Neural cell (in vitro differentiated cells): ENCODE data around the gene TRIM51. TPM values are rescaled to one million over a fixed set of nuclear protein-coding genes. Genes with fewer than 3 reads are reported as not detected.

Experiments
- H2AFZ ChIP-seq: fragments of 200-600, 300-800 bp; sonication (generic), shearing (Covaris generic); 2 replicates; pipeline ENCODE4 v1.6.0; 2014; ENCODE audit warnings: low read depth, mild to moderate bottlenecking, antibody characterized with exemption, low read length, moderate library complexity
- H3F3A ChIP-seq: fragments of 200-600 bp; shearing (Covaris generic); 2 replicates; pipeline ENCODE4 v1.6.1; 2016; ENCODE audit warnings: mild to moderate bottlenecking, moderate library complexity, mixed read lengths, antibody characterized with exemption, low read length; ENCODE audit not compliant: insufficient read depth, poor library complexity, severe bottlenecking
- H3K27ac ChIP-seq: fragments of 200-600, 300-800 bp; sonication (generic), shearing (Covaris generic); 2 replicates; pipeline ENCODE4 v1.5.1; 2014; ENCODE audit warnings: mild to moderate bottlenecking, low read length, moderate library complexity
- H3K27me3 ChIP-seq: fragments of 300-800, 200-600 bp; sonication (generic), shearing (Covaris generic); 2 replicates; pipeline ENCODE4 v1.6.0; 2014; ENCODE audit warnings: mild to moderate bottlenecking, low read depth, low read length, moderate library complexity; ENCODE audit not compliant: insufficient read depth
- H3K36me3 ChIP-seq: fragments of 300-800, 200-600 bp; sonication (generic), shearing (Covaris generic); 2 replicates; pipeline ENCODE4 v1.5.1; 2014; ENCODE audit warnings: mild to moderate bottlenecking, antibody characterized with exemption, low read length, moderate library complexity; ENCODE audit not compliant: insufficient read depth
- H3K4me2 ChIP-seq: fragments of 300-800, 200-600 bp; sonication (generic), shearing (Covaris generic); 2 replicates; pipeline ENCODE4 v1.6.0; 2014; ENCODE audit warnings: mild to moderate bottlenecking, low read length
- H3K4me3 ChIP-seq: fragments of 300-800, 200-600 bp; sonication (generic), shearing (Covaris generic); 2 replicates; pipeline ENCODE4 v1.5.1; 2014; ENCODE audit warnings: mild to moderate bottlenecking, low read length, moderate library complexity
- H3K79me2 ChIP-seq: fragments of 200-600 bp; shearing (Covaris generic); replicated peaks from 2 replicates; pipeline ENCODE4 v1.6.0; 2014; ENCODE audit warnings: mild to moderate bottlenecking, low read length, moderate library complexity; ENCODE audit not compliant: insufficient read depth
- H3K9ac ChIP-seq: fragments of 300-800, 200-600 bp; sonication (generic), shearing (Covaris generic); 2 replicates; pipeline ENCODE4 v1.6.1; 2016; ENCODE audit warnings: mild to moderate bottlenecking, low read length, mixed read lengths
- H3K9me2 ChIP-seq: fragments of 200-600 bp; shearing (Covaris generic); 2 replicates; pipeline ENCODE4 v1.6.1; 2016; ENCODE audit warnings: mild to moderate bottlenecking, low read length, mixed read lengths; ENCODE audit not compliant: insufficient read depth
- H3K9me3 ChIP-seq: fragments of 200-600, 300-800 bp; sonication (generic), shearing (Covaris generic); 2 replicates; pipeline ENCODE4 v1.6.1; 2016; ENCODE audit warnings: mild to moderate bottlenecking, mixed run types, low read length, moderate library complexity, mixed read lengths
- H4K20me1 ChIP-seq: fragments of 200-600 bp; shearing (Covaris generic); 2 replicates; pipeline ENCODE4 v1.6.1; 2016; ENCODE audit warnings: mild to moderate bottlenecking, mixed run types; ENCODE audit not compliant: insufficient read depth
- EP300 ChIP-seq: fragments of 450-650 bp; conservative IDR thresholded peaks from 2 replicates; pipeline ENCODE4 v1.6.1; 2014; ENCODE audit warnings: antibody characterized with exemption, mild to moderate bottlenecking, moderate library complexity; ENCODE audit not compliant: poor library complexity, severe bottlenecking
- EZH2 ChIP-seq: fragments of 200-600, 300-800 bp; shearing (Covaris generic), sonication (generic); IDR thresholded peaks from 2 replicates; pipeline ENCODE4 v1.6.1; 2014; ENCODE audit warnings: antibody characterized with exemption, low read length, borderline replicate concordance, mild to moderate bottlenecking; ENCODE audit not compliant: insufficient read depth, poor library complexity, severe bottlenecking
- MXI1 ChIP-seq: fragments of 450-650 bp; conservative IDR thresholded peaks from 2 replicates; pipeline ENCODE4 v1.6.1; 2014; ENCODE audit warnings: antibody characterized with exemption, mild to moderate bottlenecking; ENCODE audit not compliant: poor library complexity, severe bottlenecking
- POLR2AphosphoS5 ChIP-seq: IDR thresholded peaks from 2 replicates; pipeline ENCODE4 v1.6.1; 2012
- RAD21 ChIP-seq: fragments of 450-650 bp; conservative IDR thresholded peaks from 2 replicates; pipeline ENCODE4 v1.6.1; 2014; ENCODE audit warnings: antibody characterized with exemption, mild to moderate bottlenecking, moderate library complexity
- REST ChIP-seq: IDR thresholded peaks from 2 replicates; pipeline ENCODE4 v1.6.1; 2012; ENCODE audit warnings: borderline replicate concordance
- SMC3 ChIP-seq: fragments of 450-650 bp; conservative IDR thresholded peaks from 2 replicates; pipeline ENCODE4 v1.6.1; 2014; ENCODE audit warnings: antibody characterized with exemption, mild to moderate bottlenecking, moderate library complexity; ENCODE audit not compliant: poor library complexity
- TAF1 ChIP-seq: IDR thresholded peaks from 2 replicates; pipeline ENCODE4 v1.6.1; 2012; ENCODE audit warnings: low read depth
- polyA plus RNA-seq: library from polyadenylated mRNA; depleted of rRNA; stranded (reverse); fragments of >200 nt; gene quantifications from 2 replicates; pipeline ENCODE4 v1.2.3, GENCODE V29; 2014
- small RNA-seq, 3 experiments: library from RNA; depleted of rRNA; stranded (forward); fragments of <200 nt; gene quantifications; one replicate each; pipeline ENCODE3, GENCODE V24; 2012
- TF ChIP-seq, protein P1 (sequence below): fragments of 450-650 bp; IDR thresholded peaks from 2 replicates; pipeline ENCODE4 v1.5.1; 2014; ENCODE audit warnings: antibody characterized with exemption, mild to moderate bottlenecking, moderate library complexity; ENCODE audit not compliant: poor library complexity, severe bottlenecking

Gene TRIM51
- polyA plus RNA-seq, 1 donor from 2014 or later, result not detected

DNA sequence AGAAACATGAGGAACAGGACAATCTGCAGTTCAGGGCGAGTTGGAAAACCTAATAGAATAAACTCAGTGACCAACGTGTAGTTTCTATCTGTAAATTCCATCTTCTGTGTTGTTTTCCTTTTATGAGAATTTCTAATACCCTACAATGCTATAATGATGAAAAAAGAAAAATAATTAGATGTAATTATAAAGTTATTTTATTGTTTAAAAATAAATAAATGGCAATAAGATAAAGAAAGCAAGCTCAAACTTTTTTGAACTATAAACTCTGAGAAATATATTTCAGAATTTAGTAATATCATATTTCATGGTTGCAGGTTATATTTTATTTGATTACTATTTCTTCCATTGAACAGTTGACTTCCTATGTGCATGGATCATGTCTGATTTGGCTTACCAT lies 53.2 kb downstream of the TRIM51 start, which contains the start of gene OR5I1:
OR5I1 (minus strand) TSS at position 101 of the 400 bp plus-strand sequence; CDS start at position 101, 0 bp downstream.
- Histone ChIP-seq H3K79me2 (no peaks in the 10 kb centered on the region), H2AFZ (no peak within 1 kb of the TSS), H3K9ac (no peak within 1 kb of the TSS), H3K27ac (no peak within 1 kb of the TSS), H3K27me3 (no peaks in the 10 kb centered on the region), H3K4me2 (no peak within 1 kb of the TSS), H3K36me3 (no peaks in the 10 kb centered on the region), H4K20me1 (no peaks in the 10 kb centered on the region), H3K4me3 (no peak within 1 kb of the TSS), H3K9me3 (no peaks in the 10 kb centered on the region), H3F3A (no peaks in the 10 kb centered on the region), H3K9me2 (no peaks in the 10 kb centered on the region)
- TF ChIP-seq, protein P1, sequence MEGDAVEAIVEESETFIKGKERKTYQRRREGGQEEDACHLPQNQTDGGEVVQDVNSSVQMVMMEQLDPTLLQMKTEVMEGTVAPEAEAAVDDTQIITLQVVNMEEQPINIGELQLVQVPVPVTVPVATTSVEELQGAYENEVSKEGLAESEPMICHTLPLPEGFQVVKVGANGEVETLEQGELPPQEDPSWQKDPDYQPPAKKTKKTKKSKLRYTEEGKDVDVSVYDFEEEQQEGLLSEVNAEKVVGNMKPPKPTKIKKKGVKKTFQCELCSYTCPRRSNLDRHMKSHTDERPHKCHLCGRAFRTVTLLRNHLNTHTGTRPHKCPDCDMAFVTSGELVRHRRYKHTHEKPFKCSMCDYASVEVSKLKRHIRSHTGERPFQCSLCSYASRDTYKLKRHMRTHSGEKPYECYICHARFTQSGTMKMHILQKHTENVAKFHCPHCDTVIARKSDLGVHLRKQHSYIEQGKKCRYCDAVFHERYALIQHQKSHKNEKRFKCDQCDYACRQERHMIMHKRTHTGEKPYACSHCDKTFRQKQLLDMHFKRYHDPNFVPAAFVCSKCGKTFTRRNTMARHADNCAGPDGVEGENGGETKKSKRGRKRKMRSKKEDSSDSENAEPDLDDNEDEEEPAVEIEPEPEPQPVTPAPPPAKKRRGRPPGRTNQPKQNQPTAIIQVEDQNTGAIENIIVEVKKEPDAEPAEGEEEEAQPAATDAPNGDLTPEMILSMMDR, result no peak
- TF ChIP-seq POLR2AphosphoS5 (no peak), EZH2 (no peak), RAD21 (no peak), MXI1 (no peak), SMC3 (no peak), TAF1 (no peak), REST (no peak), EP300 (no peak)

Small RNAs within 50 kb of the gene (small RNA-seq; reads per million reads assigned to genes)
- 0 reads per million in 3 experiments for gene AC036111.3

Other genes starting within 250 kb of the TRIM51 start
- not detected in 2 replicates for gene OR4P4, start 248.2 kb upstream of the TRIM51 start, polyA plus RNA-seq
- not detected in 2 replicates for gene OR4S2, start 235.0 kb upstream of the TRIM51 start, polyA plus RNA-seq
- not detected in 2 replicates for gene OR4C6, start 221.1 kb upstream of the TRIM51 start, polyA plus RNA-seq
- not detected in 2 replicates for gene OR5D13, start 109.9 kb upstream of the TRIM51 start, polyA plus RNA-seq
- not detected in 2 replicates for gene OR5D14, start 87.7 kb upstream of the TRIM51 start, polyA plus RNA-seq
- not detected in 2 replicates for gene OR5L1, start 71.9 kb upstream of the TRIM51 start, polyA plus RNA-seq
- gene OR5D18, start 63.7 kb upstream of the TRIM51 start, polyA plus RNA-seq, result not detected in 2 replicates
- not detected in 2 replicates for gene OR5L2, start 56.1 kb upstream of the TRIM51 start, polyA plus RNA-seq
- not detected in 2 replicates for gene OR5D16, start 44.5 kb upstream of the TRIM51 start, polyA plus RNA-seq
- not detected in 2 replicates for gene OR5W2, start 31.3 kb downstream of the TRIM51 start, polyA plus RNA-seq
- not detected in 2 replicates for gene OR5I1, start 53.1 kb downstream of the TRIM51 start, polyA plus RNA-seq
- not detected in 2 replicates for gene OR10AG1, start 86.6 kb downstream of the TRIM51 start, polyA plus RNA-seq
- not detected in 2 replicates for gene OR5F1, start 111.3 kb downstream of the TRIM51 start, polyA plus RNA-seq
- not detected in 2 replicates for gene OR5AS1, start 144.4 kb downstream of the TRIM51 start, polyA plus RNA-seq
- gene OR8I2, start 210.0 kb downstream of the TRIM51 start, polyA plus RNA-seq, result not detected in 2 replicates
- gene OR8H2, start 220.4 kb downstream of the TRIM51 start, polyA plus RNA-seq, result not detected in 2 replicates
- gene OR8H3, start 239.1 kb downstream of the TRIM51 start, polyA plus RNA-seq, result not detected in 2 replicates